AG09309 (cell line): ENCODE results near the gene PRKCH.
A peak's percentile ranks its signal among the peaks of the same experiment; 100 is the strongest.

Source experiments
- DNase-seq: peaks from one replicate; pipeline ENCODE4 v3.0.0-alpha.2; 2010; ENCODE audit warnings: low read depth
- H3K4me3 ChIP-seq: 2 replicates; pipeline ENCODE4 v1.5.1; 2011; ENCODE audit warnings: mild to moderate bottlenecking, low read depth, low read length, moderate library complexity; ENCODE audit not compliant: control insufficient read depth
- TF ChIP-seq, protein P1 (sequence below): IDR thresholded peaks from 2 replicates; pipeline ENCODE4 v1.5.1; 2011; ENCODE audit warnings: mild to moderate bottlenecking, low read depth, low read length, inconsistent platforms; ENCODE audit not compliant: insufficient read depth, control insufficient read depth; ENCODE audit errors: missing control alignments

The PRKCH gene

DNA sequence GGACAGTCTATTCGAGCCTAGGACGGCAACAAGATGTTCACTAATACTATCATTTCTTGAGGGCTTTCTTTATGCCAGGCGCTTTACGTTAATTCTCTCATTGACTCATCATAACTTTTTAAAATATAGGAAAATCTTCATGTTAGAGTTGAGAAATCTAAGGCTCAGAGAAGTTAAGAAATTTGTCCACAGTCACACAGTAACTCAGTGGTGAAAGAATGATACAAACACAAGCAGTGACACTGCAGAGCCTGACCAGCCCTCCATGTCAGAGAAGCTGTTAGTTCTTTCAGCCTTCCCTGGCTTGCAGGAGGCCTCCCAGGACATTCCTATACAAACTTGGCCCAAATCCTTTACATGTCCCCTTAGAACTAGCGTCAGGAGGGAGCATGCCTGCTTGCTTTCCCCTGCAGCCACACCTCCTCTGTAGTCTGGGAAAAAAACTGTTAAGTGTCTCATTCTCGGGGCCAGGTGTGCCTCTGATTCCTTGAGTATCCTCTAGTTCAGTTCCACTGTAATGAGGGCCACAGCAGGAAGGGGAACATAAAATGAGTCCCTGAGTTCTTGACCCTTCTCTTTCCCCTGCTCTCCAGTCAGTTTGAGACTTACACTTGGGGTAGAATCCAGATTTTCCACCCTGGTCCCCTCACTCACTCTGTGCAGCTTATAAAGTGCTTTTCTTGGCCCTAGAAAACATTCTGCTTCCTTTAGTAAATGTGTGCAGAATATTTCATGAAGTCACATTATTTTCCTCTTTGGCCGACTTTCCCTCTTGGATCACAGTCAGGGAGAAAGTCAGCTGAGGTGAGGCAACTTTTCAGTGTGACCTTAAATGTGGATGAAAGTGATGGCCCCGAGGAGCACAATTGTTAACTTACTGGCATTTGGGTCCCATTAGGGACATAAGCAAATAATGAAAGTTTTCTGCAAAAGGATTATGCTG, 221.7 kb downstream of the PRKCH start:
- TF ChIP-seq, protein P1, sequence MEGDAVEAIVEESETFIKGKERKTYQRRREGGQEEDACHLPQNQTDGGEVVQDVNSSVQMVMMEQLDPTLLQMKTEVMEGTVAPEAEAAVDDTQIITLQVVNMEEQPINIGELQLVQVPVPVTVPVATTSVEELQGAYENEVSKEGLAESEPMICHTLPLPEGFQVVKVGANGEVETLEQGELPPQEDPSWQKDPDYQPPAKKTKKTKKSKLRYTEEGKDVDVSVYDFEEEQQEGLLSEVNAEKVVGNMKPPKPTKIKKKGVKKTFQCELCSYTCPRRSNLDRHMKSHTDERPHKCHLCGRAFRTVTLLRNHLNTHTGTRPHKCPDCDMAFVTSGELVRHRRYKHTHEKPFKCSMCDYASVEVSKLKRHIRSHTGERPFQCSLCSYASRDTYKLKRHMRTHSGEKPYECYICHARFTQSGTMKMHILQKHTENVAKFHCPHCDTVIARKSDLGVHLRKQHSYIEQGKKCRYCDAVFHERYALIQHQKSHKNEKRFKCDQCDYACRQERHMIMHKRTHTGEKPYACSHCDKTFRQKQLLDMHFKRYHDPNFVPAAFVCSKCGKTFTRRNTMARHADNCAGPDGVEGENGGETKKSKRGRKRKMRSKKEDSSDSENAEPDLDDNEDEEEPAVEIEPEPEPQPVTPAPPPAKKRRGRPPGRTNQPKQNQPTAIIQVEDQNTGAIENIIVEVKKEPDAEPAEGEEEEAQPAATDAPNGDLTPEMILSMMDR: no peak
- no peak overlapping the region for H3K4me3 ChIP-seq
- DNase-seq: no peak

DNA sequence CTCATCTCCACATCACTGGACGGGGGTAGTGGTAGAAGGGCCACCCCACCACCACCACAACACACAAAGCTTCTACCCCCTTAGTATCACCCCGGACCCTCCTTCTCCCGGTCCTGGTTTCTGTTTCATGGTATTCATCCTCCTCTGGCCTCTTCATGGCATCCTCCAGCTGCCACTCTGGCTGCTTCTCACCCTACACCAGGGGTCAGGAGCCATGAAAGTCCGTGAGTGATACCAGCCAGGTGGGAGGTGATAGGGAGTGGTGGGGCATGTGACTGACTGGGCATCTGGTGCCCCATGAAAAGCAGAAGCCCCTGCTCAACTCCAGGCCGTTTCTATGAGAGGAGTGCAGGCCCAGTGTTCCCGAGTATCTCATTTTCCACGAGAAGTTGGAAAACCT, 222.6 kb downstream of the PRKCH start:
- TF ChIP-seq, protein P1: no peak
- no peak overlapping the region for H3K4me3 ChIP-seq
- no peak for DNase-seq

- DNase-seq: no peak
- no peak overlapping the region for H3K4me3 ChIP-seq
- TF ChIP-seq, protein P1: no peak
Measured at GRCh38 chr14:61544448-61545330, 223.3 kb downstream of the PRKCH start.

- DNase-seq: no peak
- TF ChIP-seq, protein P1: no peak
- no peak overlapping the region for H3K4me3 ChIP-seq
Measured at GRCh38 chr14:61545726-61546455, 224.5 kb downstream of the PRKCH start.

GRCh38 chr14:61547186-61548069, 226.0 kb downstream of the PRKCH start:
- peak; percentile 88 for DNase-seq
- TF ChIP-seq, protein P1: no peak

More at GRCh38 chr14:61547186-61548069, 226.0 kb downstream of the PRKCH start:
- no peak overlapping the region for H3K4me3 ChIP-seq
